Neuron (in vitro differentiated cells): ENCODE measurements around the gene BCO1.

Experiments used
- H2AFZ ChIP-seq: one replicate; pipeline ENCODE4 v1.6.1; 2013; ENCODE audit warnings: low read depth, mild to moderate bottlenecking, inconsistent platforms, low read length, moderate library complexity
- H3K27me3 ChIP-seq: one replicate; pipeline ENCODE4 v1.6.1; 2013; ENCODE audit warnings: low read length; ENCODE audit not compliant: insufficient read depth
- H3K36me3 ChIP-seq: one replicate; pipeline ENCODE4 v1.6.1; 2013; ENCODE audit warnings: low read length; ENCODE audit not compliant: insufficient read depth
- H3K4me1 ChIP-seq: one replicate; pipeline ENCODE4 v1.6.1; 2013; ENCODE audit warnings: low read length; ENCODE audit not compliant: insufficient read depth
- H3K4me3 ChIP-seq: 2 replicates; pipeline ENCODE4 v1.5.1; 2013; ENCODE audit warnings: mild to moderate bottlenecking, low read length, moderate library complexity
- H3K9me3 ChIP-seq: one replicate; pipeline ENCODE4 v1.6.1; 2013; ENCODE audit warnings: low read length

BCO1 gene

DNA sequence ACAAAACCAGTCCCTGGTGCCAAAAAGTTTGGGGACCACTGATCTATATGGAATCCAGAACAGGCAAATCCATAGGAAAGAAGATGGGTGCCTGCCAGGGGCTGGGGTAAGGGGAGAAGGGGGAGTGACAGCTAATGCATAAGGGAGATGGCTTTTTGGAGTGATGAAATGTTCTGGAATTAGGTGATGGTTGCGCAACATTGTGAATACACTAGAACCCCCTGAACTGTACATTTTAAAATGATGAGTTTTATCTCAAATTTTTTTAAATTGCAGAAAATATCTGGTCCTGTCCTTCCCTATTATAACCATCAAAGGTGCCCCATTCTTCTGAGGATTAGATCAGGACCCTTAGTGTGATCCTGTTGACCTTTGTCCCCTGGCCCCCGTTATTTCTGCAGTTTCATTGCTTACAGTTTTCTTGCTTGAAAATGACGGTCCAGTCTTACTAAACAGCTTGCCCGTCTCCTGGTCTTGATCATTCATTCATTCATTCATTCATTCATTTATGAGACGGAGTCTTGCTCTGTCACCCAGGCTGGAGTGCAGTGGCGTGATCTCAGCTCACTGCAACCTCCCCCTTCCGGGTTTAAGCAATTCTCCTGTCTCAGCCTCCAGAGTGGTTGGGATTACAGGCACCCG lies 4.6 kb downstream of the BCO1 start:
- Histone ChIP-seq H3K36me3 (no peaks in the 10 kb centered on the region), H3K4me1 (peaks cover 10% of the 10 kb centered on the region), H2AFZ (no peak overlapping the region), H3K4me3 (no peak overlapping the region), H3K9me3 (no peaks in the 10 kb centered on the region), H3K27me3 (no peaks in the 10 kb centered on the region)

DNA sequence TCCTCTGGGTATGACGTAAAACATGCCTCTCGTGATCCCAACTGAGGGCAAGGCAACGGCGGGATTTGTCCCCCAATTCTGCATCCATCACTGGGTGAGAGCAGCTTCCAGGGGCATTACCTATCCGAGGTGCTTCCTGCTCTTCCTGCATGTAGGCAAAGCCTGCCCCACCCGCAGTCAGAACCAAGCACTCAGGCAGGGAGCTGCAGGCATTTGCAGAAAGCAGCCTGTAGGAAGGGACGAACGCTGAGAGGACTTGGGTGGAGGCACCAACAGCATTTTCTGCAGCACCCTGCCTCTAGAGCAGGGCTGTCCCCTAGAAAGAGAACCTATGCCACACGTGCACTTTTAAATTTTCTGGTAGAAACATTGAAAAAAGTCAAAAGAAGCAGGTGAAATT lies 5.5 kb downstream of the BCO1 start:
- no peaks in the 10 kb centered on the region for H3K9me3 ChIP-seq
- no peak overlapping the region for H2AFZ ChIP-seq
- peaks cover 3% of the 10 kb centered on the region for H3K4me1 ChIP-seq
- no peaks in the 10 kb centered on the region for H3K36me3 ChIP-seq
- no peaks in the 10 kb centered on the region for H3K27me3 ChIP-seq
- H3K4me3 ChIP-seq, result no peak overlapping the region

DNA sequence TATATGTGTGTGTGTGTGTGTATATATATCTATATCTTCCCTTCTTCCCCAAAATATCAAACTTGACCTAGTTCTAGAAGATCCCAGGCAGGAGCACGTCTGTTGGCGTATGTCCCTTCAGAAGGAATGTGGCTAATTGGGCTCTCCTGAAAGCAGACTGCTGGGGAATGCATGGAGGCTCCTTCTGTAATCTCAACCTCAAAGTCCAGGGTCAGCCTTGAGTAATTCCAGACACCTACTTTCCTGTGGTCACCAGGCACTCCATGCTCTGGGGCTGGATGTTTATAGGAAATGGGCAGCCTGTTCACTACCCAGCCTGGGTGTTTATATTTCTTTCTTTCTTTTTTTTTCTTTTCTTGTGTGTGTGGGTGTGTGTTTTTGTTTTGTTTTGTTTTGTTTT lies 13.4 kb downstream of the BCO1 start:
- Histone ChIP-seq H3K27me3 (no peaks in the 10 kb centered on the region), H3K9me3 (no peaks in the 10 kb centered on the region)

DNA sequence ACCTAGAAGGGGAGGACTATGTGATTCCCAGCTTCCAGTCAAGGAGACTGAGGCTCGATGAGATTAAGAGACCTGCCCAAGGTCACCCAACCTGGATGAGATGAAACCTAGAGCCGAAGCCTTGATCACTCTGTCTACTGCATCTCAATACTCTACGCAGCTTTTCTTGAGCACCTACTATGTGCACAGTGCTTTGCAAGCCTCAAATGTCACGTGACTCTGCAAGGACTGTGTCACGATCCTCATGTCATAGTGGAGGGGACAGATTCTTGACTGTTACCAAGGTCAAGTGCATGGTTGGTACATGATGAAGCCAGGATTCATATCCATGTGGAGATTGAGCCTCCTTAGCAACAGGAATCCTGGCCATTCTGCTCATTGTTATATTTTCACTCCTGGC lies 14.7 kb downstream of the BCO1 start:
- no peaks in the 10 kb centered on the region for H3K9me3 ChIP-seq
- H3K4me1 ChIP-seq, result no peaks in the 10 kb centered on the region
- H3K36me3 ChIP-seq, result no peaks in the 10 kb centered on the region
- H3K27me3 ChIP-seq, result no peaks in the 10 kb centered on the region
- H3K4me3 ChIP-seq, result no peak overlapping the region
- H2AFZ ChIP-seq, result no peak overlapping the region

More for the DNA sequence above, 13.4 kb downstream of the BCO1 start:
- no peak overlapping the region for H2AFZ ChIP-seq
- H3K4me1 ChIP-seq, result no peaks in the 10 kb centered on the region
- no peak overlapping the region for H3K4me3 ChIP-seq
- no peaks in the 10 kb centered on the region for H3K36me3 ChIP-seq

DNA sequence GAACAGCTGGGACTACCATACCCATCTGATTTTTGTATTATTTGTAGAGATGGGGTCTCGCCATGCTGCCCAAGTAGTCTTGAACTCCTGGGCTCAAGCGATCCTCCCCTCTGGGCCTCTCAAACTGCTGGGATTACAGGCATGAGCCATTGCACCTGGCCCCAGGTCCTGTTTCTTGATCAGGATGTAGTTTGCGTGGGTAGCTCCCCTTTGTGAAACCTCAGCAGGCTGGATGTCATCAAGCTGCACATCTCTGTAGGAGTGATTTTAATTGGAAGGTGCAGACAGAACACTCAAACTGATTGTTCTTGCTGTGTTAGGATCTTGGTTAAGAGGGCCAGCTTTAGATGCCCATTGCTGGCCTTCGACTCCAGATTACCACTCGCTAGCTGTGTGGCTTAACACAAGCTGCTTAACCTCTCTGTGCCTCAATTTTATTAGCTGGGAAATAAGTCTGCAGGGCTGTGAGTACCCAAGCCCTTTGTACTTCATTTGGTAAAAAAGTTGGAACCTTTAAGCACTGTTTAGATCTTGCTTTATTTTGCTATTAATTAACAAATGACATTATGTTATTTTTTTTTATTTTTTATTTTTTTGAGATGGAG lies 16.5 kb downstream of the BCO1 start:
- Histone ChIP-seq H3K36me3 (no peaks in the 10 kb centered on the region), H2AFZ (no peak overlapping the region), H3K9me3 (no peaks in the 10 kb centered on the region), H3K27me3 (no peaks in the 10 kb centered on the region), H3K4me3 (no peak overlapping the region), H3K4me1 (no peaks in the 10 kb centered on the region)

DNA sequence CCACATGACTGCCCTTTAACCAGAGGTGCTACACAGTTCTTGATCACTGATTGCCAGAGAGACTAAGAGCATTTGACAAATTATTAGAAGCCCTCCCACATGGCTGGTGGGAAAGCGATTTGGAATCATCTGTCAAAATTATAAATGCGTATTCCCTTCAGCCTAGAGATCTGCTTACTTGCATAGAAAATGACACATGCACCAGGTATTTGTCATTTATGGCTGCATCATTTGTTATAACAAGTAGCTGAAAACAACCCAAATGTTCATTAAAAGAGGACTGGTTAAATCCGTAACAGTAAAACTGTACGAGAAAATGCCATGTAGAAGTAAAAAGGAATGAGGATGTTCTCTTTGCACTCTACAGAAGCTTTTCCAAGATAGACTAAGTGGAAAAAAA lies 21.4 kb downstream of the BCO1 start:
- H2AFZ ChIP-seq, result no peak overlapping the region
- no peaks in the 10 kb centered on the region for H3K36me3 ChIP-seq
- H3K4me3 ChIP-seq, result no peak overlapping the region
- no peaks in the 10 kb centered on the region for H3K4me1 ChIP-seq
- no peaks in the 10 kb centered on the region for H3K9me3 ChIP-seq
- no peaks in the 10 kb centered on the region for H3K27me3 ChIP-seq

DNA sequence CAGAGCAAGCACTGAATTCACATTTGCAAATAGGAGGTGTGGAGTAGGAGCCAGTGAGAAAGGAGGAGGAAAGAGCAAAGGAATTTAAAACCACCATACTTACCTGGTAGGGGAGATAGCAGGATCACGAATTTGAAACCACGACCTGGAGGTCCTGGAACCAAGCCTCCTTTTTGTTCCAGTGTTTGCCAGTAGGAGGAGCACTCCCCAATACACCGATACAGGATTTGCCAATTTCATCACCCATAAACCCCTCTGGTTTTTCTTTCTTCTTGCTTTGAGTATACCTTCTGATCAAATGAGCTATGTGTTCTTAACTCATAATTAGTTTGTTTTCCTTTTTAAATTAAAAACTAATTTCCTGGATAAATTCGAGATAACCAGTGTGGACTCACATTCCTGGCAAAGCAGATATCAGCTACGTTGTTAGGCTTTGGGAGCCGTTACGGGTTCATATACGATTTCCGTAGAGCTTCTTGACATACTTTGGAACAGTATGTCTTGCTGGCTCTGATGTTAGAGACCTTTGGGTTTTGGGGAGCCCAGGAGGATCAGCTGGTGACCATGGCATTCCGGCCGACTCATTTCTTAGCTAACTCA lies 22.7 kb downstream of the BCO1 start:
- H3K27me3 ChIP-seq, result no peaks in the 10 kb centered on the region
- H3K4me1 ChIP-seq, result no peaks in the 10 kb centered on the region
- no peaks in the 10 kb centered on the region for H3K9me3 ChIP-seq
- H3K36me3 ChIP-seq, result no peaks in the 10 kb centered on the region
- no peak overlapping the region for H2AFZ ChIP-seq
- H3K4me3 ChIP-seq, result no peak overlapping the region

DNA sequence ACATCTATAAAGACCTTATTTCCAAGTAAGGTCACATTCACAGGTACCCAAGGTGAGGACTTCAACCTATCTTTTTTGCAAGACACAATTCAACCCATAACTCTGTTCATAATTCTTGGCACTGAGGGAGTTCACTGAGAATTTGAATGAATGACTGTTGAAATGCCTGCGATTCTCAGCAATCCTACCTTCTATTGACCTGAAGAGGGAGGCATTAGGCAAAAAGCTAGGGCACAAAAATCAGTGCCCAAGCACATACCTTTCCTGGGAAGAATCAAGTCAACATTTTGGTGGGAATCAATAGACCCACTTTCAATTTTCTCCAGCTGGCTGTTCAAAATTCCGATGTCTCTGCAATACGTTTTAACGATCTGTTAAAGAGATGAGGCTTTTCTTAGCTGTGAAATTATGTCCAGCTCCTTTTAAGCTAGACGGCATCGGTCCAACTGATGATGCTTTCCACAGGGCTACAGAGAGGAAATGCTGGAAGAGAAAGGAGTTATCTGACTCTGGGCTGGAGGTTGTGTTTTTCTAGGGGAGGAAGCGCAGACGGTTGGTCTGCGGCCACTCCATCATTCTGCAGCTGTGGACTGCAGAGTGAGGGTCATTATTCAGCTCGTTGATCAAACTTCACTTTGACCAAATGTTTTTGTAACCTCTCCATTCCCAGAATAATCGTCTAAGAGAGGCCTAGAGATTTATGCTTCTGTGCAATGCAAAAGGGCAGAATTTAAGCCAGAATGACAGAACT lies 25.2 kb downstream of the BCO1 start:
- Histone ChIP-seq H3K27me3 (no peaks in the 10 kb centered on the region), H3K9me3 (no peaks in the 10 kb centered on the region), H3K36me3 (no peaks in the 10 kb centered on the region), H3K4me1 (no peaks in the 10 kb centered on the region), H2AFZ (no peak overlapping the region), H3K4me3 (no peak overlapping the region)

DNA sequence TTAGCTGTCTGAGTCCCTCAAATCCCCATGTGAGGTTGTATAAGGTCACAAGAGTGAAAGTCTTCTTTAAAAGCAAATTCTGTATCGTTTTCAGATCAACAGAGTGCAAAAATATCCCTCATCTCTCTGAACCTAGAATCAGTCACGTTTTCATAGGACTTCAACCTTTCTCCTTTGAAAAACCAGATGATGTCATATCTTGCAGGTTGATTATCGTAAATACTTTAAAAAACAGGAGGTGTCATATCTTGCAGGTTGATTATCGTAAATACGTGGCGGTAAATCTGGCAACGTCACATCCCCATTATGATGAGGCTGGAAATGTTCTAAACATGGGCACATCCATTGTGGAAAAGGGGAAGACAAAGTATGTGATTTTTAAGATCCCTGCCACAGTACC lies 25.9 kb downstream of the BCO1 start:
- H3K36me3 ChIP-seq, result no peaks in the 10 kb centered on the region
- H3K27me3 ChIP-seq, result no peaks in the 10 kb centered on the region
- H3K9me3 ChIP-seq, result no peaks in the 10 kb centered on the region
- H3K4me1 ChIP-seq, result no peaks in the 10 kb centered on the region
- no peak overlapping the region for H3K4me3 ChIP-seq
- no peak overlapping the region for H2AFZ ChIP-seq

DNA sequence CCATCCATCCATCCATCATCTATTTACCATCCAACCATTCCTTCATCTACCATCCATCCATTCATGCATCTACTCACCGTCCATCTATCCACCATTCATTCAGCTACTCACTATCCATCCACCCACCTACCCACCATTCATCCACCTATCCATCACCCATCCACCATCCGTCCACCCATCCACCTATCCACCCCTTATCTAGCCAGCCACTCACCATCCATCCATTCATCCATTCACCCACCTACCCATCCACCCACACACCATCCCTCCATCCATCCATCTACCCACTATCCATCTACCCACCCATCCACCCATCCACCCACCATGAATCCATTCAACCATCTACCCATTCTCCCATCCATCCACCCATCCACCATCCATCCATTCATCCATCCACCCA lies 26.6 kb downstream of the BCO1 start:
- H2AFZ ChIP-seq, result no peak overlapping the region
- no peaks in the 10 kb centered on the region for H3K4me1 ChIP-seq
- H3K27me3 ChIP-seq, result no peaks in the 10 kb centered on the region

DNA sequence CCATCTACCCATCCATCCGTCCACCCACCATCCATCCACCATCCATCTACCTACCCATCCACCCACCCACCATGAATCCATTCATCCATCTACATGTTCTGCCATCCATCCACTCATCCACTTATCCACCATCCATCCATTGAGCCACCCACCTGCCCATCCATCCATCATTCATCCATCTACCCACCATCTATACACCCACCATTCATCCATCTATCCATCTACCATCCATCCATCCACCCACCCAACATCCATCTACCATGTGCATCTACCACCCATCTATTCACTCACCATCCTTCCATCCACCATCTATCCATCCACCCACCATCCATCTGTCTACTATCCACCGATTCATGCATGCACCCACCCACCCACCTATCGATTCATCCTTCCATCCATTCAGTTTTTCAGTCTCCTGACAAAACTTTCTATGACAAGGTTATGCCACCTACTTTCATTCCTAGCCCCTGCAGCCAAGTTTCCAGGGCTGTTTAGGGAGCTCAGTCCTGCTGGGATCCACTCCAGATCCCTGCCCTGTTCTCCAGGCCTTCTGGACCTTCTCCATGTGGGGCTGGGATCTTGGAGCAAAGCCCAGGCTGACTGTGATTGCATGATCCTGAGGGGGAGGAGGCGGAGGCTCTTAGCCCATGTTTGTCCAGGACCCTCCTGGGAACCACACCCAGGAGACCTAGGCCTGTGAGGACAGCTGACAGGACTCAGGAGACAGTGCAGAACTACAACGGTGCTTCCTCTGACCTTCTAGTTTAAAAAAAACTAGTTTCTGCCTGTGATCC lies 27.4 kb downstream of the BCO1 start:
- Histone ChIP-seq H3K36me3 (no peaks in the 10 kb centered on the region), H3K9me3 (no peaks in the 10 kb centered on the region)

More for the DNA sequence above, 26.6 kb downstream of the BCO1 start:
- no peaks in the 10 kb centered on the region for H3K9me3 ChIP-seq
- H3K36me3 ChIP-seq, result no peaks in the 10 kb centered on the region
- no peak overlapping the region for H3K4me3 ChIP-seq

DNA sequence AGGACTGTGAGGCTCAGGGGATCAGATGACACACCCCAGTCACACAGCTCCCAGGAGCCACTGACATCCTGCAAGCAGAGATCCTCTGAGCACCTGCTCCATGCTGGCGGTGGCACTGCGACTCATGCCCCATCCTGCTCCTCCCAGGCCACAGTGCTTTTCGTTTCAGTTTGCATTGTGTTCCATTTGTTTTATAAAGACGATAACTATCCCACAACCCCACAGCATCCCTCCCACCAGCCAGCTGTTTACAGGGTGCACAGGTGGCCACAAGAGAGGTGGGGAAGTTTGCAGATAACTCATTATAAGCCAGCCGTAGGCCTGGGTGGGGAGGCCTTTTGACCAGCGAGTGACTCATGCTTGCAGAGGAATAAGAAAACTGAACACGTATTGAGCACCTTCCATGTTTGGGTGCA lies 28.2 kb downstream of the BCO1 start:
- H3K27me3 ChIP-seq, result no peaks in the 10 kb centered on the region
- H3K4me1 ChIP-seq, result no peaks in the 10 kb centered on the region
- no peak overlapping the region for H2AFZ ChIP-seq
- H3K36me3 ChIP-seq, result no peaks in the 10 kb centered on the region
- no peaks in the 10 kb centered on the region for H3K9me3 ChIP-seq
- no peak overlapping the region for H3K4me3 ChIP-seq

More for the DNA sequence above, 27.4 kb downstream of the BCO1 start:
- H3K27me3 ChIP-seq, result no peaks in the 10 kb centered on the region
- no peak overlapping the region for H2AFZ ChIP-seq
- H3K4me1 ChIP-seq, result no peaks in the 10 kb centered on the region
- no peak overlapping the region for H3K4me3 ChIP-seq

DNA sequence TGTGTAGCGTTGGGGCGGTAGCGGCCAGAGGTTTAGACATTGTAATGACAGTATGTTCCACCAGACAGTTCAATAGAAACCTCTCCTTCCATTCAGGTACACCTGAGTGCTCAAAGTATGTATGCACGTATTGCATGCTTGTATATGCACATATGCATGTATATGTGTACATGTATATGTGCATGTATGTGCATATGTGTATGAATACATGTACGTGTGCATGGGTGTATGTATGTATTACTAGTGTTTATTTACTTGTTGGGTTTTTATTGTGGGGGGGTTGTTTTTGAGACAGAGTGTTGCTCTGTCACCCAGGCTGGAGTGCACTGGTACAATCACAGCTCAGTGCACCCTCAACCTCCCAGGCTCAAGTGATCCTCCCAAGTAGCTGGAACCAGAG lies 30.0 kb downstream of the BCO1 start:
- Histone ChIP-seq H3K4me3 (no peak overlapping the region), H3K4me1 (no peaks in the 10 kb centered on the region), H2AFZ (no peak overlapping the region), H3K27me3 (no peaks in the 10 kb centered on the region), H3K9me3 (no peaks in the 10 kb centered on the region), H3K36me3 (no peaks in the 10 kb centered on the region)
